IMR-90 (cell line): Measurements from ENCODE around the gene GPR180. TPM values are rescaled to one million over a fixed set of nuclear protein-coding genes. Genes with fewer than 3 reads are reported as not detected.

ENCODE experiments used
- ATAC-seq: fragments of 200-7000 bp; cut with Tn5 transposase; 2 replicates; pipeline ENCODE4 v1.9.1; 2020; ENCODE audit warnings: low read depth, mild to moderate bottlenecking, moderate library complexity
- BruUV-seq: library from RNA; stranded (reverse); fragments of 400-500 nt; replicated peaks from 2 replicates; lab custom pipeline; 2021; lab: Mats Ljungman, UMichigan
- CTCF ChIA-PET: fragments of 300-600 bp; formaldehyde crosslinking; extraction: SDS; loops from one replicate; lab custom pipeline; 2021; ENCODE audit warnings: antibody characterized with exemption; lab: Yijun Ruan, JAX
- POLR2A ChIA-PET: fragments of 300-600 bp; sonication (Branson Sonifier 250); formaldehyde crosslinking; loops from one replicate; lab custom pipeline; 2022; ENCODE audit warnings: antibody characterized with exemption; ENCODE audit not compliant: unreplicated experiment; lab: Charles Lee
- DNase-seq: peaks from one replicate; pipeline ENCODE4 v3.0.0; 2013
- H2AFZ ChIP-seq: replicated peaks from 2 replicates; pipeline ENCODE3; 2013; ENCODE audit warnings: low read length, mild to moderate bottlenecking; ENCODE audit not compliant: poor library complexity
- H2AK5ac ChIP-seq: 2 replicates; pipeline ENCODE4 v1.6.1; 2013; ENCODE audit warnings: low read depth, low read length, inconsistent platforms
- H2AK9ac ChIP-seq: replicated peaks from 2 replicates; pipeline ENCODE3; 2013; ENCODE audit warnings: mild to moderate bottlenecking, low read depth, low read length, moderate library complexity; ENCODE audit not compliant: poor library complexity
- H2BK120ac ChIP-seq: 2 replicates; pipeline ENCODE4 v1.6.1; 2013; ENCODE audit warnings: low read depth, low read length, inconsistent platforms
- H2BK15ac ChIP-seq: 3 replicates; pipeline ENCODE4 v1.6.1; 2013; ENCODE audit warnings: low read depth, low read length, inconsistent platforms
- H2BK20ac ChIP-seq: 2 replicates; pipeline ENCODE4 v1.6.1; 2013; ENCODE audit warnings: low read depth, mild to moderate bottlenecking, inconsistent platforms, low read length, moderate library complexity
- H2BK5ac ChIP-seq: 2 replicates; pipeline ENCODE4 v1.6.1; 2013; ENCODE audit warnings: mild to moderate bottlenecking, low read depth, low read length, inconsistent platforms; ENCODE audit not compliant: poor library complexity, severe bottlenecking
- H3K14ac ChIP-seq: replicated peaks from 2 replicates; pipeline ENCODE4 v1.6.1; 2013; ENCODE audit warnings: low read depth, low read length, inconsistent platforms
- H3K18ac ChIP-seq: 2 replicates; pipeline ENCODE4 v1.6.1; 2013; ENCODE audit warnings: low read depth, low read length, control low read depth
- H3K23ac ChIP-seq: 2 replicates; pipeline ENCODE4 v1.6.1; 2013; ENCODE audit warnings: low read depth, low read length, inconsistent platforms
- H3K27ac ChIP-seq: 2 replicates; pipeline ENCODE4 v1.5.1; 2013; ENCODE audit warnings: mild to moderate bottlenecking, control low read depth, low read length; ENCODE audit not compliant: insufficient read depth
- H3K27me3 ChIP-seq: 2 replicates; pipeline ENCODE4 v1.6.1; 2013; ENCODE audit warnings: low read length; ENCODE audit not compliant: control insufficient read depth, insufficient read depth
- H3K36me3 ChIP-seq: 2 replicates; pipeline ENCODE4 v1.6.1; 2013; ENCODE audit warnings: low read length, mixed read lengths; ENCODE audit not compliant: control insufficient read depth, insufficient read depth
- H3K4ac ChIP-seq: 2 replicates; pipeline ENCODE4 v1.6.1; 2013; ENCODE audit warnings: low read depth, low read length, inconsistent platforms
- H3K4me1 ChIP-seq: 2 replicates; pipeline ENCODE4 v1.6.1; 2013; ENCODE audit warnings: low read length, mixed read lengths; ENCODE audit not compliant: control insufficient read depth, insufficient read depth
- H3K4me2 ChIP-seq: 2 replicates; pipeline ENCODE4 v1.6.1; 2013; ENCODE audit warnings: low read depth, mild to moderate bottlenecking, control low read depth, low read length, moderate library complexity
- H3K4me3 ChIP-seq: 2 replicates; pipeline ENCODE4 v1.5.1; 2013; ENCODE audit warnings: low read depth, mild to moderate bottlenecking, control low read depth, low read length, moderate library complexity; ENCODE audit not compliant: insufficient read depth
- H3K56ac ChIP-seq: 2 replicates; pipeline ENCODE4 v1.6.1; 2013; ENCODE audit warnings: low read length, inconsistent platforms; ENCODE audit not compliant: insufficient read depth; ENCODE audit errors: extremely low read depth
- H3K79me1 ChIP-seq, 2 experiments: 2 replicates each; pipeline ENCODE4 v1.6.1; 2013; ENCODE audit warnings: low read length in 2 of 2, inconsistent platforms in 1 of 2, low read depth in 1 of 2
- H3K9ac ChIP-seq: 2 replicates; pipeline ENCODE4 v1.6.1; 2013; ENCODE audit warnings: low read depth, low read length, control low read depth
- H3K9me1 ChIP-seq: 2 replicates; pipeline ENCODE4 v1.6.1; 2013; ENCODE audit warnings: low read length, inconsistent platforms; ENCODE audit not compliant: insufficient read depth
- H3K9me3 ChIP-seq: 2 replicates; pipeline ENCODE4 v1.6.1; 2013; ENCODE audit warnings: low read length; ENCODE audit not compliant: control insufficient read depth, insufficient read depth
- H4K20me1 ChIP-seq: 2 replicates; pipeline ENCODE4 v1.6.1; 2013; ENCODE audit warnings: low read length, inconsistent platforms; ENCODE audit not compliant: insufficient read depth
- H4K5ac ChIP-seq: 2 replicates; pipeline ENCODE4 v1.6.1; 2013; ENCODE audit warnings: mild to moderate bottlenecking, low read depth, low read length, control low read depth
- H4K8ac ChIP-seq, 2 experiments: 2 replicates each; pipeline ENCODE4 v1.6.1; 2013; ENCODE audit warnings: low read depth in 2 of 2, low read length in 2 of 2, control low read depth in 1 of 2, inconsistent platforms in 1 of 2
- H4K91ac ChIP-seq: 2 replicates; pipeline ENCODE4 v1.6.1; 2013; ENCODE audit warnings: low read depth, low read length, inconsistent platforms; ENCODE audit not compliant: insufficient read depth
- BHLHE40 ChIP-seq: fragments of 150-350 bp; IDR thresholded peaks from 2 replicates; pipeline ENCODE4 v1.6.1; 2016; ENCODE audit warnings: mild to moderate bottlenecking, low read depth, low read length
- CEBPB ChIP-seq: IDR thresholded peaks from 2 replicates; pipeline ENCODE4 v1.6.1; 2012; ENCODE audit warnings: low read depth, low read length, improper control_type of control experiment
- CHD1 ChIP-seq: IDR thresholded peaks from 2 replicates; pipeline ENCODE4 v1.6.1; 2012; ENCODE audit warnings: low read depth, low read length, improper control_type of control experiment
- FOS ChIP-seq: fragments of 150-350 bp; IDR thresholded peaks from 2 replicates; pipeline ENCODE4 v1.6.1; 2016; ENCODE audit warnings: low read depth, low read length
- MAFK ChIP-seq: IDR thresholded peaks from 2 replicates; pipeline ENCODE4 v1.6.1; 2012; ENCODE audit warnings: low read depth, low read length, improper control_type of control experiment
- MAZ ChIP-seq: IDR thresholded peaks from 2 replicates; pipeline ENCODE4 v1.6.1; 2012; ENCODE audit warnings: low read depth, mild to moderate bottlenecking, low read length, improper control_type of control experiment, moderate library complexity, borderline replicate concordance
- MXI1 ChIP-seq: IDR thresholded peaks from 2 replicates; pipeline ENCODE4 v1.6.1; 2012; ENCODE audit warnings: low read depth, mild to moderate bottlenecking, low read length, moderate library complexity, borderline replicate concordance
- NFE2L2 ChIP-seq: fragments of 150-350 bp; IDR thresholded peaks from 2 replicates; pipeline ENCODE4 v1.6.1; 2016; ENCODE audit warnings: low read depth, mild to moderate bottlenecking, low read length
- POLR2A ChIP-seq: IDR thresholded peaks from 2 replicates; pipeline ENCODE4 v1.6.1; 2012; ENCODE audit warnings: mild to moderate bottlenecking, low read depth, low read length
- RAD21 ChIP-seq: IDR thresholded peaks from 2 replicates; pipeline ENCODE4 v1.6.1; 2012; ENCODE audit warnings: low read length, improper control_type of control experiment
- RCOR1 ChIP-seq: IDR thresholded peaks from 2 replicates; pipeline ENCODE4 v1.6.1; 2012; ENCODE audit warnings: mild to moderate bottlenecking, low read length, improper control_type of control experiment; ENCODE audit not compliant: insufficient replicate concordance
- RFX5 ChIP-seq: IDR thresholded peaks from 2 replicates; pipeline ENCODE4 v1.8.0; 2012; ENCODE audit warnings: low read depth, mild to moderate bottlenecking, low read length, moderate library complexity
- SMC3 ChIP-seq: fragments of 150-350 bp; IDR thresholded peaks from 2 replicates; pipeline ENCODE4 v1.6.1; 2016; ENCODE audit warnings: low read depth, mild to moderate bottlenecking, antibody characterized with exemption, low read length, moderate library complexity
- WGBS, 2 experiments: methylation state at CpG; one replicate each; pipeline versions ENCODE4 v1.1.5 to v1.1.7; 2013; ENCODE audit warnings: missing lambda C conversion rate in 2 of 2; ENCODE audit not compliant: insufficient read length in 1 of 2; ENCODE audit errors: extremely low coverage in 2 of 2; 5-methylcytosine and 5-hydroxymethylcytosine counted together
- dilution Hi-C: fragments of 300-500 bp; cut with HindIII; formaldehyde crosslinking; loops from one replicate; pipeline ENCODE4 v1.14.3; 2018; ENCODE audit warnings: low sequenced_read_pairs; ENCODE audit not compliant: unreplicated experiment
- in situ Hi-C: fragments of 300-500 bp; cut with MboI; formaldehyde crosslinking; loops from 3 replicates; pipeline ENCODE4 v1.14.3; 2019; ENCODE audit warnings: low sequenced_read_pairs, inconsistent platforms, mixed read lengths
- intact Hi-C: fragments of 100-400 bp; cut with micrococcal nuclease; formaldehyde crosslinking; loops from 2 replicates; pipeline ENCODE4 v1.10.0; 2022
- polyA plus RNA-seq, 3 experiments: library from polyadenylated mRNA; depleted of rRNA; stranded (reverse); fragments of >200 nt; gene quantifications; 2 replicates each; pipeline ENCODE4 v1.2.3, GENCODE V29; 2012; ENCODE audit warnings: low replicate concordance in 1 of 3
- total RNA-seq: library from RNA; depleted of rRNA; stranded (reverse); fragments of >200 nt; gene quantifications from 2 replicates; pipeline ENCODE4 v1.2.3, GENCODE V29; 2012
- TF ChIP-seq, protein P1 (sequence below): fragments of 150-350 bp; IDR thresholded peaks from 2 replicates; pipeline ENCODE4 v1.6.1; 2016; ENCODE audit warnings: low read depth, mild to moderate bottlenecking, low read length, moderate library complexity, borderline replicate concordance
- TF ChIP-seq, protein P2 (sequence below): fragments of 150-350 bp; IDR thresholded peaks from 2 replicates; pipeline ENCODE4 v1.6.1; 2017; ENCODE audit warnings: mild to moderate bottlenecking, antibody characterized with exemption, low read length, low read depth
- TF ChIP-seq, protein P3 (sequence below): conservative IDR thresholded peaks from 2 replicates; pipeline ENCODE4 v1.5.1; 2012; ENCODE audit warnings: mild to moderate bottlenecking, low read depth, low read length, improper control_type of control experiment

The GPR180 gene
- total and polyA plus RNA-seq, 2 of the 4 experiments (the other 2 are of a cell fraction): 2.8 to 10.8 TPM

DNA sequence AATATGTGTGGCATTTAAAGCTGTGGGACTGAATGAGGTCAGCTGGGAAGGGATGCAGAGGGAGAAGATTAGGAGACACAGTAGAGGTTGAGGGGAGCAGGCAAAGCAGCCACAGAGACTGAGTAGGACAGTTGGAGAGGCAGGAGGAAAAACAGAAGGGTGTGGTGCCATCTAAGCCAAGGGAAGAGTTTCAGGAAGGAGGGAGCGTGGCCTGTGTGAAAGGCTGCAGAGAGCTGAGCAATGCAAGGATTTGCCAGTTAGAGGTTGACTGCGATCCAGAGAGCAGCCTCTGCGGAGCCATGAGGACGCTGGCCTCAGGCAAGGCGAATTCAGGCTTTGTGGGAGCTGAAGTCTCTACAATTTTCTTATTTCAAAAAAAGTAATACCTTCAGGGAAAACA lies 81.8 kb downstream of the GPR180 start:
- peaks cover 24% of the 10 kb centered on the region for H3K27me3 ChIP-seq
- H3K9me3 ChIP-seq: no peaks in the 10 kb centered on the region; the same call in 1 of the 2 replicates
- H4K20me1 ChIP-seq: no peaks in the 10 kb centered on the region
- dilution Hi-C loops: no loop called here
- no peak overlapping the region for H4K91ac ChIP-seq
- H3K9me1 ChIP-seq: no peaks in the 10 kb centered on the region
- TF ChIP-seq FOS (no peak), RAD21 (no peak), CHD1 (no peak), SMC3 (no peak), CEBPB (no peak), MXI1 (no peak), POLR2A (no peak), MAFK (no peak), NFE2L2 (no peak), RFX5 (no peak), BHLHE40 (no peak), RCOR1 (no peak), MAZ (no peak)
- TF ChIP-seq, protein P1, sequence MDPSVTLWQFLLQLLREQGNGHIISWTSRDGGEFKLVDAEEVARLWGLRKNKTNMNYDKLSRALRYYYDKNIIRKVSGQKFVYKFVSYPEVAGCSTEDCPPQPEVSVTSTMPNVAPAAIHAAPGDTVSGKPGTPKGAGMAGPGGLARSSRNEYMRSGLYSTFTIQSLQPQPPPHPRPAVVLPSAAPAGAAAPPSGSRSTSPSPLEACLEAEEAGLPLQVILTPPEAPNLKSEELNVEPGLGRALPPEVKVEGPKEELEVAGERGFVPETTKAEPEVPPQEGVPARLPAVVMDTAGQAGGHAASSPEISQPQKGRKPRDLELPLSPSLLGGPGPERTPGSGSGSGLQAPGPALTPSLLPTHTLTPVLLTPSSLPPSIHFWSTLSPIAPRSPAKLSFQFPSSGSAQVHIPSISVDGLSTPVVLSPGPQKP: no peak
- TF ChIP-seq, protein P2, sequence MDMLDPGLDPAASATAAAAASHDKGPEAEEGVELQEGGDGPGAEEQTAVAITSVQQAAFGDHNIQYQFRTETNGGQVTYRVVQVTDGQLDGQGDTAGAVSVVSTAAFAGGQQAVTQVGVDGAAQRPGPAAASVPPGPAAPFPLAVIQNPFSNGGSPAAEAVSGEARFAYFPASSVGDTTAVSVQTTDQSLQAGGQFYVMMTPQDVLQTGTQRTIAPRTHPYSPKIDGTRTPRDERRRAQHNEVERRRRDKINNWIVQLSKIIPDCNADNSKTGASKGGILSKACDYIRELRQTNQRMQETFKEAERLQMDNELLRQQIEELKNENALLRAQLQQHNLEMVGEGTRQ: no peak
- TF ChIP-seq, protein P3, sequence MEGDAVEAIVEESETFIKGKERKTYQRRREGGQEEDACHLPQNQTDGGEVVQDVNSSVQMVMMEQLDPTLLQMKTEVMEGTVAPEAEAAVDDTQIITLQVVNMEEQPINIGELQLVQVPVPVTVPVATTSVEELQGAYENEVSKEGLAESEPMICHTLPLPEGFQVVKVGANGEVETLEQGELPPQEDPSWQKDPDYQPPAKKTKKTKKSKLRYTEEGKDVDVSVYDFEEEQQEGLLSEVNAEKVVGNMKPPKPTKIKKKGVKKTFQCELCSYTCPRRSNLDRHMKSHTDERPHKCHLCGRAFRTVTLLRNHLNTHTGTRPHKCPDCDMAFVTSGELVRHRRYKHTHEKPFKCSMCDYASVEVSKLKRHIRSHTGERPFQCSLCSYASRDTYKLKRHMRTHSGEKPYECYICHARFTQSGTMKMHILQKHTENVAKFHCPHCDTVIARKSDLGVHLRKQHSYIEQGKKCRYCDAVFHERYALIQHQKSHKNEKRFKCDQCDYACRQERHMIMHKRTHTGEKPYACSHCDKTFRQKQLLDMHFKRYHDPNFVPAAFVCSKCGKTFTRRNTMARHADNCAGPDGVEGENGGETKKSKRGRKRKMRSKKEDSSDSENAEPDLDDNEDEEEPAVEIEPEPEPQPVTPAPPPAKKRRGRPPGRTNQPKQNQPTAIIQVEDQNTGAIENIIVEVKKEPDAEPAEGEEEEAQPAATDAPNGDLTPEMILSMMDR: no peak
- no peak overlapping the region for H2BK15ac ChIP-seq
- no peak overlapping the region for H3K4me3 ChIP-seq
- peak overlapping the region; percentile 54 for H2AFZ ChIP-seq
- H4K8ac ChIP-seq: no peak overlapping the region
- no CpG with 5 or more reads among the region's 5 CpGs for WGBS, 2 experiments
- H3K79me1 ChIP-seq: no peaks in the 10 kb centered on the region
- no peak overlapping the region for H3K27ac ChIP-seq
- H2AK5ac ChIP-seq: no peak overlapping the region
- no peak overlapping the region for H3K23ac ChIP-seq
- ChIA-PET POLR2A (no interaction called here), CTCF (interaction anchor here (2.2 kb wide), 1 partner anchor 9 kb away, joined by 7 read pairs; no protein-coding TSS in a partner anchor)
- BruUV-seq: no TSS peak
- no peak overlapping the region for H3K14ac ChIP-seq
- H4K5ac ChIP-seq: no peak overlapping the region
- H3K4ac ChIP-seq: no peak overlapping the region
- no peak overlapping the region for H3K18ac ChIP-seq
- H2BK20ac ChIP-seq: no peak overlapping the region
- H2BK5ac ChIP-seq: no peak overlapping the region
- in situ Hi-C loops: no loop called here
- ATAC-seq (no peak), DNase-seq (no peak)
- H3K4me2 ChIP-seq: no peak overlapping the region
- H3K56ac ChIP-seq: no peak overlapping the region
- no peak overlapping the region for H3K9ac ChIP-seq
- H2AK9ac ChIP-seq: no peak overlapping the region
- H2BK120ac ChIP-seq: no peak overlapping the region
- intact Hi-C loops: no loop called here
- no peaks in the 10 kb centered on the region for H3K4me1 ChIP-seq
- no peaks in the 10 kb centered on the region for H3K36me3 ChIP-seq
